Right lobe of liver (tissue), 6 donors: ENCODE data around the gene PFKFB4. TPM values are rescaled to one million over a fixed set of nuclear protein-coding genes. Genes with fewer than 3 reads are reported as not detected.

Experiments used
- ATAC-seq, 4 donors: fragments of 200-7000 bp; cut with Tn5 transposase; one replicate each; pipeline ENCODE4 v1.9.1; 2020; ENCODE audit warnings: mild to moderate bottlenecking in 4 of 4, moderate library complexity in 4 of 4
- DNase-seq, 3 donors: peaks; one replicate each; pipeline ENCODE4 v3.0.0-alpha.2; 2020
- H3K27ac ChIP-seq, 3 donors: fragments of 200-600 bp; one replicate each; pipeline ENCODE4 v1.8.0; 2022
- H3K27me3 ChIP-seq, 2 donors: fragments of 200-600 bp; one replicate each; pipeline ENCODE4 v1.8.0; 2022
- H3K36me3 ChIP-seq, 4 donors: fragments of 200-600 bp; sonication (generic) in 1 of 4; one replicate each; pipeline versions ENCODE4 v1.5.1 to v1.8.0; 2017 to 2022; ENCODE audit warnings: control low read depth in 1 of 4
- H3K4me1 ChIP-seq, 4 donors: fragments of 200-600 bp; sonication (generic) in 1 of 4; one replicate each; pipeline versions ENCODE4 v1.5.1 to v1.8.0; 2017 to 2022; ENCODE audit warnings: control low read depth in 1 of 4
- H3K4me3 ChIP-seq, 3 donors: fragments of 200-600 bp; one replicate each; pipeline ENCODE4 v1.8.0; 2022
- H3K9me3 ChIP-seq, 4 donors: fragments of 200-600 bp; sonication (generic) in 1 of 4; one replicate each; pipeline versions ENCODE4 v1.5.1 to v1.8.0; 2017 to 2022; ENCODE audit warnings: control low read depth in 1 of 4
- CTCF ChIP-seq, 4 donors: fragments of 200-600 bp in 3 of 4; fragments of 450-650 bp in 1 of 4; IDR thresholded peaks; one replicate each; pipeline versions ENCODE4 v1.5.1 to v1.8.0; 2016 to 2022; ENCODE audit warnings: antibody characterized with exemption in 4 of 4, mild to moderate bottlenecking in 2 of 4
- POLR2A ChIP-seq: fragments of 450-650 bp; IDR thresholded peaks from one replicate; pipeline ENCODE4 v1.6.1; 2017; ENCODE audit warnings: antibody characterized with exemption, mild to moderate bottlenecking
- WGBS: methylation state at CpG from one replicate; pipeline ENCODE4 v1.1.6; 2018; ENCODE audit warnings: low coverage, low lambda C conversion rate; ENCODE audit not compliant: insufficient coverage; ENCODE audit errors: missing lambda C conversion rate; 5-methylcytosine and 5-hydroxymethylcytosine counted together
- intact Hi-C, 2 donors: fragments of 100-400 bp; cut with DNase I; formaldehyde crosslinking; loops; one replicate each; pipeline versions ENCODE4 v1.11.2 to v1.14.1; 2022
- total RNA-seq, 6 experiments: library from RNA; depleted of rRNA in 2 of 6; stranded (reverse); fragments of >200 nt in 2 of 6; fragmentation: NEBNext Ultra II Directional in 3 of 6; extraction: Animal tissue kit (Norgen Biotek cat#: 25700) in 3 of 6; gene quantifications; one replicate each; pipeline versions ENCODE4 v1.1.0 to v1.2.4, GENCODE V29; 2016 to 2023
- donor health status: DM: no; HTN: yes; CAD: no.
- donor health status: DM: no; HTN: no; CAD: no.
- donor health status: DM: no; HTN: no; CAD: no.
- donor health status: DM: no; HTN: yes; CAD: no.
- donor health status: DM: no; HTN: yes; CAD: no.

PFKFB4 gene
- total RNA-seq, 6 experiments from 2014 or later, result 0.59 to 10.8 (median 1.4) TPM

DNA sequence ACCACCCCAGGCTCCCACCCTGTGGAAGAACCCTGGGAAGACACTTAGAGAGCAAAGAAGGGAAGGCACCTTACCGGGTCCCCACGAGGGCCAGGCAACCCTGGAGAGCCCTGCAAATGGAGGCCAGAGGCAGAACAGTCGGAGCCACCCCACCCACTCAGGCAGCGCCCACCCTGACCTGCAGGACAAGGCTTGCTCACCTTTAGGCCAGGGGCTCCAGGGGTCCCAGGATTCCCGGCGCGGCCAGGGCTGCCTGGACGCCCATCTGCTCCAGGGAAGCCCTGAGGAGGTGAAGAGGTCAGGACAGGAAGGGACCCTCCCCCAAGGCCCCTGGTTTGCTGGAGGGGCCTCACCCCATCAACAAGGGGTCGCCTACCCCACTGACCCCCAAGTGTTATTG, 28.2 kb upstream of the PFKFB4 start:
- no CpG with 5 or more reads among the region's 9 CpGs for WGBS
- DNase-seq (no peak), ATAC-seq (no peak)
- Histone ChIP-seq H3K4me3 (no peak overlapping the region), H3K27me3 (no peaks in the 10 kb centered on the region), H3K9me3 (no peaks in the 10 kb centered on the region), H3K27ac (no peak overlapping the region), H3K36me3 (no peaks in the 10 kb centered on the region), H3K4me1 (peaks cover 0 to 4% (median 0%) of the 10 kb centered on the region in 4 donors)
- TF ChIP-seq CTCF (IDR thresholded peaks at IDR 0.05), result no peak
- TF ChIP-seq POLR2A, result no peak
- intact Hi-C loops, result loop anchor here in 1 of 2 donors (10.0 kb wide), 1 partner anchor 980 kb away; no protein-coding TSS in a partner anchor

- WGBS, result 72% methylated on average over 5 of the region's 14 CpGs
- Histone ChIP-seq H3K27me3 (no peaks in the 10 kb centered on the region), H3K4me1 (peaks cover 0 to 4% (median 0%) of the 10 kb centered on the region in 4 donors), H3K4me3 (no peak overlapping the region), H3K36me3 (no peaks in the 10 kb centered on the region), H3K9me3 (no peaks in the 10 kb centered on the region), H3K27ac (no peak overlapping the region)
- intact Hi-C loops, result loop anchor here in 1 of 2 donors (10.0 kb wide), 1 partner anchor 983 kb away; no protein-coding TSS in a partner anchor
- ATAC-seq (peak in 3 of 4 donors; percentile 56 to 81 (median 60)), DNase-seq (no peak)
- TF ChIP-seq CTCF (IDR thresholded peaks at IDR 0.05), result no peak
- TF ChIP-seq POLR2A, result no peak
These were observed 25.2 kb upstream of the PFKFB4 start for GRCh38 chr3:48581621-48582481.

- intact Hi-C loops, result no loop called here
- H3K4me3 ChIP-seq, result no peak overlapping the region
- no peaks in the 10 kb centered on the region for H3K4me1 ChIP-seq
- H3K36me3 ChIP-seq, result no peaks in the 10 kb centered on the region
- no peak overlapping the region for H3K27ac ChIP-seq
- ATAC-seq (no peak), DNase-seq (no peak)
- H3K9me3 ChIP-seq, result no peaks in the 10 kb centered on the region
- H3K27me3 ChIP-seq, result no peaks in the 10 kb centered on the region
- no peak for TF ChIP-seq CTCF (IDR thresholded peaks at IDR 0.05)
- no peak for TF ChIP-seq POLR2A
- 83% methylated on average over 1 of the region's 4 CpGs for WGBS
These were observed 20.0 kb upstream of the PFKFB4 start for GRCh38 chr3:48576647-48577046.

DNA sequence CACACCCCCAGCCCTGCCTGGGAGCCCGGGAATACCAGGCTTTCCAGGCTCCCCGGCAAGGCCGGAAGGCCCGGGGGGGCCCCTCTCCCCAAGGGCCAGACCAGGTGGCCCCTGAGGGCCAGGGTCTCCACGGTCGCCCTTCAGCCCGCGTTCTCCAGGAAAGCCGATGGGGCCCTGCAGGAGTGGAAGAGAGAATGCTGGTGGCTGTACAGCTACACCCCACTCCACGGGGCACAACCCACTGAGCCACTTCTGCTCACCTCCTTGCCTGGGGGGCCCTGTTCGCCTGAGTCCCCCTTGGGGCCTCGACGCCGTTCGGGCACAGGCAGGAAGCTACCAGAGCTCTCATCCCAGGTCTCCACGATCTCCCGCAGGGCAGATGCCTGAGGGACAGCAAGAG, 18.8 kb upstream of the PFKFB4 start:
- Histone ChIP-seq H3K9me3 (no peaks in the 10 kb centered on the region), H3K4me3 (no peak overlapping the region), H3K27me3 (no peaks in the 10 kb centered on the region), H3K4me1 (no peaks in the 10 kb centered on the region), H3K27ac (no peak overlapping the region), H3K36me3 (no peaks in the 10 kb centered on the region)
- TF ChIP-seq CTCF (IDR thresholded peaks at IDR 0.05) (no peak), POLR2A (no peak)
- ATAC-seq (no peak), DNase-seq (no peak)
- intact Hi-C loops, result no loop called here
- 61% methylated on average over 3 of the region's 17 CpGs for WGBS
